Epidermal melanocyte (primary cell): ENCODE measurements around the gene PSMB7.

ENCODE experiments used
- DNase-seq: peaks from one replicate; pipeline ENCODE4 v3.0.0; 2011; ENCODE audit warnings: low spot score; ENCODE audit not compliant: insufficient read length

The PSMB7 gene

GRCh38 chr9:124384210-124384609 lies 31.0 kb downstream of the PSMB7 start:
- DNase-seq: no peak

GRCh38 chr9:124381170-124381945 lies 33.9 kb downstream of the PSMB7 start:
- DNase-seq: no peak

GRCh38 chr9:124377551-124378406 lies 37.5 kb downstream of the PSMB7 start:
- DNase-seq: no peak

GRCh38 chr9:124376329-124376728 lies 38.9 kb downstream of the PSMB7 start:
- no peak for DNase-seq

GRCh38 chr9:124375726-124376125 lies 39.5 kb downstream of the PSMB7 start:
- no peak for DNase-seq

GRCh38 chr9:124373851-124374250 lies 41.4 kb downstream of the PSMB7 start:
- no peak for DNase-seq

- DNase-seq: no peak
Measured at GRCh38 chr9:124373386-124373785, 41.9 kb downstream of the PSMB7 start.

GRCh38 chr9:124372038-124372437 lies 43.2 kb downstream of the PSMB7 start:
- no peak for DNase-seq

- no peak for DNase-seq
Measured at GRCh38 chr9:124370896-124371582, 44.2 kb downstream of the PSMB7 start.

GRCh38 chr9:124369231-124369797 lies 45.9 kb downstream of the PSMB7 start:
- DNase-seq: no peak

- no peak for DNase-seq
Measured at GRCh38 chr9:124368692-124369091, 46.5 kb downstream of the PSMB7 start.

- DNase-seq: no peak
Measured at GRCh38 chr9:124366476-124367220, 48.6 kb downstream of the PSMB7 start.

- no peak for DNase-seq
Measured at GRCh38 chr9:124365036-124365435, 50.2 kb downstream of the PSMB7 start.

GRCh38 chr9:124364141-124364540 lies 51.1 kb downstream of the PSMB7 start:
- no peak for DNase-seq

- DNase-seq: no peak
Measured at GRCh38 chr9:124363326-124364096, 51.7 kb downstream of the PSMB7 start.

- DNase-seq: no peak
Measured at GRCh38 chr9:124361128-124361527, 54.1 kb downstream of the PSMB7 start.

GRCh38 chr9:124359855-124360678 lies 55.2 kb downstream of the PSMB7 start:
- no peak for DNase-seq

GRCh38 chr9:124359426-124359825 lies 55.8 kb downstream of the PSMB7 start:
- DNase-seq: no peak

- DNase-seq: no peak
Measured at GRCh38 chr9:124358631-124359030, 56.6 kb downstream of the PSMB7 start.
